A673 (cell line): ENCODE measurements around the gene CAPN2.

Source experiments
- CTCF ChIP-seq: fragments of 300-800, 200-600 bp; sonication (generic); conservative IDR thresholded peaks from 2 replicates; pipeline ENCODE4 v1.5.1; 2017; ENCODE audit warnings: low read depth, mild to moderate bottlenecking, antibody characterized with exemption, low read length, moderate library complexity, mixed read lengths
- EZH2 ChIP-seq: fragments of 200-600 bp; sonication (generic); IDR thresholded peaks from 2 replicates; pipeline ENCODE4 v1.6.1; 2017; ENCODE audit warnings: borderline replicate concordance, low read depth, mild to moderate bottlenecking, mixed read lengths, antibody characterized with exemption, low read length; ENCODE audit not compliant: poor library complexity, severe bottlenecking

DNA sequence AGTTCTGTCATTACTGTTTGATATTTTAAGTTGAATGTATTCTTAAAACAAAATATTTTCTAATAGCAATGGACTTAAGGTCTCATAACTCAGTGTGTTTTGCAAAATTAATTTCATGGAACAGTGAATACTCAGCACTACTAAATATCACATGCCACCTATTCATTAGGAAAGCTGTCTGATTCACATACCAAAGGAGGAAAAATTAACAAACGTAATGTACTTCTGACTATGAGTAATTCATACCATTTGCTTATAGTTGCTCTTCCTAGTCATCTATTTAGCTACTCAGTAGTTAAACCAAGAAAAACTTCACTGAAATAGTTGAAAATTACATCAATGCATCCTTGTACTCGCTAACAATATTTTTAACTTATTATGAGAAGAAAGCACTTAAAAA, 98.2 kb downstream of the CAPN2 start:
- TF ChIP-seq CTCF (no peak), EZH2 (no peak)
